GM13976 (cell line): ENCODE measurements around the gene HACD3.

Source experiments
- DNase-seq: peaks from one replicate; pipeline ENCODE4 v3.0.0; 2012; ENCODE audit warnings: low spot score
- in situ Hi-C: fragments of 300-500 bp; cut with MboI; formaldehyde crosslinking; loops from one replicate; pipeline ENCODE4 v1.12.0; 2022; ENCODE audit warnings: low sequenced_read_pairs, mixed read lengths, inconsistent platforms; ENCODE audit not compliant: unreplicated experiment
- TF ChIP-seq, protein P1 (sequence below): IDR thresholded peaks from 2 replicates; pipeline ENCODE4 v1.5.1; 2012; ENCODE audit warnings: borderline replicate concordance, mild to moderate bottlenecking; ENCODE audit not compliant: insufficient read depth; ENCODE audit errors: extremely low read depth, missing control alignments, control extremely low read depth

The HACD3 gene

GRCh38 chr15:65558336-65558735, 28.1 kb downstream of the HACD3 start:
- DNase-seq = no peak
- TF ChIP-seq, protein P1, sequence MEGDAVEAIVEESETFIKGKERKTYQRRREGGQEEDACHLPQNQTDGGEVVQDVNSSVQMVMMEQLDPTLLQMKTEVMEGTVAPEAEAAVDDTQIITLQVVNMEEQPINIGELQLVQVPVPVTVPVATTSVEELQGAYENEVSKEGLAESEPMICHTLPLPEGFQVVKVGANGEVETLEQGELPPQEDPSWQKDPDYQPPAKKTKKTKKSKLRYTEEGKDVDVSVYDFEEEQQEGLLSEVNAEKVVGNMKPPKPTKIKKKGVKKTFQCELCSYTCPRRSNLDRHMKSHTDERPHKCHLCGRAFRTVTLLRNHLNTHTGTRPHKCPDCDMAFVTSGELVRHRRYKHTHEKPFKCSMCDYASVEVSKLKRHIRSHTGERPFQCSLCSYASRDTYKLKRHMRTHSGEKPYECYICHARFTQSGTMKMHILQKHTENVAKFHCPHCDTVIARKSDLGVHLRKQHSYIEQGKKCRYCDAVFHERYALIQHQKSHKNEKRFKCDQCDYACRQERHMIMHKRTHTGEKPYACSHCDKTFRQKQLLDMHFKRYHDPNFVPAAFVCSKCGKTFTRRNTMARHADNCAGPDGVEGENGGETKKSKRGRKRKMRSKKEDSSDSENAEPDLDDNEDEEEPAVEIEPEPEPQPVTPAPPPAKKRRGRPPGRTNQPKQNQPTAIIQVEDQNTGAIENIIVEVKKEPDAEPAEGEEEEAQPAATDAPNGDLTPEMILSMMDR = no peak
- in situ Hi-C loops = no loop called here

GRCh38 chr15:65558997-65559760, 28.9 kb downstream of the HACD3 start:
- no peak for DNase-seq
- TF ChIP-seq, protein P1 = no peak
- in situ Hi-C loops = no loop called here

DNA sequence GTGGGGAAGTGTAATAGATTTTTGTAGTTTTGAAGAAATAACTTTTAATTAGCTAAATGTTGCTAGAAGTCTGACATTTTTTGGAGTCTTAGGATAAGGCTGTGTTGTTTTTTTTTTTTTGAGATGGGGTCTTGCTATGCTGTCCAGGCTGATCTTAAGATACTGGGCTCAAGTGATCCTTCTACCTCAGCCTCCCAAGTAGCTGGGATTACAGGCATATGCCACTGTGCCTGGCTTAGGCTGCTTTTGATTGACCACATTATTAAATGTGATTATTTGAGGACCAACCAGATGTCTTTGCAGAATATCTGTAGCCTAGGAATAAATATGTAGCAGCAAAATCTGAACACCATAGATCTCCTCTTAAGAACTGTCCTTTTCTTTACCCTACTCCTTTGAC, 29.7 kb downstream of the HACD3 start:
- DNase-seq = no peak
- TF ChIP-seq, protein P1 = no peak
- in situ Hi-C loops = no loop called here

- in situ Hi-C loops = no loop called here
Observed at GRCh38 chr15:65561934-65562333, 31.7 kb downstream of the HACD3 start.

GRCh38 chr15:65569728-65570127, 39.5 kb downstream of the HACD3 start:
- TF ChIP-seq, protein P1 = no peak
- in situ Hi-C loops = no loop called here

More at GRCh38 chr15:65561934-65562333, 31.7 kb downstream of the HACD3 start:
- TF ChIP-seq, protein P1 = no peak
- DNase-seq = no peak

GRCh38 chr15:65571971-65572370, 41.7 kb downstream of the HACD3 start:
- no peak for DNase-seq
- TF ChIP-seq, protein P1 = no peak
- in situ Hi-C loops = no loop called here

More at GRCh38 chr15:65569728-65570127, 39.5 kb downstream of the HACD3 start:
- DNase-seq = no peak
